Esophagus squamous epithelium (tissue), 5 donors: ENCODE measurements around the gene TMEM235. TPM values are rescaled to one million over a fixed set of nuclear protein-coding genes. Genes with fewer than 3 reads are reported as not detected.

ENCODE experiments used
- DNase-seq: peaks from one replicate; lab custom pipeline; 2025; lab: John Stamatoyannopoulos, UW
- H3K27ac ChIP-seq, 4 donors: fragments of 200-600 bp; sonication (generic); one replicate each; pipeline ENCODE4 v1.5.1; 2016 to 2019; ENCODE audit warnings: mild to moderate bottlenecking in 1 of 4
- H3K27me3 ChIP-seq, 4 donors: fragments of 200-600 bp; sonication (generic); 1 replicate in 3 of 4; 2 replicates in 1 of 4; pipeline versions ENCODE4 v1.5.1 to v1.6.0; 2017 to 2021; ENCODE audit warnings: antibody characterized with exemption in 1 of 4
- H3K36me3 ChIP-seq, 3 donors: fragments of 200-600 bp; sonication (generic); one replicate each; pipeline ENCODE4 v1.5.1; 2016 to 2019
- H3K4me1 ChIP-seq, 3 donors: fragments of 200-600 bp; sonication (generic); one replicate each; pipeline ENCODE4 v1.5.1; 2017 to 2019
- H3K4me3 ChIP-seq, 4 donors: fragments of 200-600 bp; sonication (generic); 1 replicate in 3 of 4; 2 replicates in 1 of 4; pipeline ENCODE4 v1.5.1; 2016 to 2019; ENCODE audit warnings: mild to moderate bottlenecking in 2 of 4, moderate library complexity in 1 of 4
- H3K9me3 ChIP-seq, 3 donors: fragments of 200-600 bp; sonication (generic); one replicate each; pipeline ENCODE4 v1.5.1; 2016 to 2019
- POLR2A ChIP-seq, 4 donors: fragments of 450-650 bp; IDR thresholded peaks; one replicate each; pipeline ENCODE4 v1.6.1; 2017; ENCODE audit warnings: antibody characterized with exemption in 4 of 4, mild to moderate bottlenecking in 4 of 4, moderate library complexity in 3 of 4
- WGBS, 2 donors: methylation state at CpG; one replicate each; pipeline ENCODE4 v1.1.5; 2018; 5-methylcytosine and 5-hydroxymethylcytosine counted together
- intact Hi-C: fragments of 100-400 bp; cut with DNase I; formaldehyde crosslinking; loops from one replicate; pipeline ENCODE4 v1.15.0; 2022
- total RNA-seq, 4 donors: library from RNA; depleted of rRNA; stranded (reverse); fragments of >200 nt; gene quantifications; one replicate each; pipeline ENCODE4 v1.1.0, GENCODE V29; 2016
- TF ChIP-seq, protein P1 (sequence below), 6 experiments: fragments of 450-650 bp in 4 of 6; fragments of 200-600 bp in 2 of 6; sonication (generic) in 2 of 6; IDR thresholded peaks; one replicate each; pipeline ENCODE4 v1.5.1; 2016 to 2019; ENCODE audit warnings: antibody characterized with exemption in 6 of 6, mild to moderate bottlenecking in 4 of 6, moderate library complexity in 4 of 6
- donor health status: DM: yes; HTN: yes; CAD: no.

The TMEM235 gene
- total RNA-seq, 4 donors from 2014 or later, result 0.26 TPM; not detected in 3

DNA sequence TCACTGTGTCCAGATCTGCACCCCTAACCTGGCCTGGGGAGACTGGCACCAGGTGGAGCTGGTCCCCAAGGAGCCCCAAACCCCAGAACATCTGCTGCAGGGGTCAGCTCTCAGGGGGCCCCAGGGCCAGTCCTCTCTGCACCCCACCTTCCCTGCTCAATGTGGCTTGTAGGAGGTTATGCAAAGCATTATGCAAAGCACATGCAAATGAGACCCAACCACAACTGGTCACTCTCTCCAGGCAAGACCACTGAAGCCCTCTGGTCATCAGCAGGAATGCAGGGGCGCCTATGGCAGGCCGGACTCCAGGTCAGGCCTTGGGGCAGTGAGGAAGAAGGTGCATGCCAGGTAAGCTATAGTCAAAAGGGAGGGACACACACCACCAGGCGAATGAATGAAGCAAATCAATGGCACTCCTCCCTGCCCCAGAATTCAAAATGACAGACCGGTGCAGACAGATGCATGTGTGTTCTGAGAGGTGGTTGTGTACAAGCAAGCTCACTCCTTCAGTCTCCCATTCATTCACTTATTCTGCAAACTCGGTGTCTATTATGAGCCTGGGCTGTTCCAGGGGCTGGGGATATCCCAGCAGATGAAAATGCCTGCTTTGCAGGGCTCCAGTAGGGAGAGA is 48.0 kb downstream of the TMEM235 start:
- WGBS, 2 donors, result 83 to 100% methylated on average over 1 to 5 of the region's 5 CpGs
- Histone ChIP-seq H3K4me3 (no peak overlapping the region), H3K9me3 (no peaks in the 10 kb centered on the region), H3K36me3 (no peaks in the 10 kb centered on the region), H3K27ac (no peak overlapping the region), H3K27me3 (peaks cover 0 to 6% (median 0%) of the 10 kb centered on the region in 4 donors), H3K4me1 (no peaks in the 10 kb centered on the region)
- TF ChIP-seq, protein P1, sequence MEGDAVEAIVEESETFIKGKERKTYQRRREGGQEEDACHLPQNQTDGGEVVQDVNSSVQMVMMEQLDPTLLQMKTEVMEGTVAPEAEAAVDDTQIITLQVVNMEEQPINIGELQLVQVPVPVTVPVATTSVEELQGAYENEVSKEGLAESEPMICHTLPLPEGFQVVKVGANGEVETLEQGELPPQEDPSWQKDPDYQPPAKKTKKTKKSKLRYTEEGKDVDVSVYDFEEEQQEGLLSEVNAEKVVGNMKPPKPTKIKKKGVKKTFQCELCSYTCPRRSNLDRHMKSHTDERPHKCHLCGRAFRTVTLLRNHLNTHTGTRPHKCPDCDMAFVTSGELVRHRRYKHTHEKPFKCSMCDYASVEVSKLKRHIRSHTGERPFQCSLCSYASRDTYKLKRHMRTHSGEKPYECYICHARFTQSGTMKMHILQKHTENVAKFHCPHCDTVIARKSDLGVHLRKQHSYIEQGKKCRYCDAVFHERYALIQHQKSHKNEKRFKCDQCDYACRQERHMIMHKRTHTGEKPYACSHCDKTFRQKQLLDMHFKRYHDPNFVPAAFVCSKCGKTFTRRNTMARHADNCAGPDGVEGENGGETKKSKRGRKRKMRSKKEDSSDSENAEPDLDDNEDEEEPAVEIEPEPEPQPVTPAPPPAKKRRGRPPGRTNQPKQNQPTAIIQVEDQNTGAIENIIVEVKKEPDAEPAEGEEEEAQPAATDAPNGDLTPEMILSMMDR (IDR thresholded peaks at IDR 0.05), result no peak
- TF ChIP-seq POLR2A (IDR thresholded peaks at IDR 0.05), result no peak
- intact Hi-C loops, result no loop called here
- DNase-seq, result no peak

DNA sequence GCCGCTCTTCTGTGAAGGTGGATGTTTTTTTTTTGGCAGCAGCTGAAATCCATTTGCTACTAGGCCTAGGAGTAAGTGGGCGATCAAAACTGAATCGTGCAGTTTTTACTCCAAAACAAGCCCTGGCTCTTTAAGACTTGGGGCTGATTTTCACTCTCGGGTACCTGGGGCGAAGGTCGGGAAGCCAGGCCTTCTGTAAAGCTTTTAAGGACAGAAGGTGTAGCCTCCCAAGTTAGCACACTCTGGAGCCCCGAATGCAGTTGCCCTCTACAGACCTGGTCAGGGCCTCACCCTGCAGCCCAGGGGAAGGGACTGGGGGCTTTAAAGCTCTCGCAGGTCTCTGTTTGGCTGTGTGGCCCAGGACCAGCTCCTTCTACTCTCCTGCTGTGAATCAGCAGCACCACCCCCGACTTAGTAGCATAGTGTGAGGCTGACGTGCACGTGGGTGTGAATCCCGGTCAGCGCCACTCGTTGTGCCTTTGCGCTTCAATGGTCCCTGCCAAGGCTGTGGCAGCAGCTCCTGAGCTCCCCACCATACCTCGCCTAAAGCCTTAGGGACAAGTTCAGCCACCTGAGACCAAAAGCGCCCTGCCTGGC is 49.9 kb downstream of the TMEM235 start:
- no peak overlapping the region for H3K4me3 ChIP-seq
- no peaks in the 10 kb centered on the region for H3K4me1 ChIP-seq
- H3K9me3 ChIP-seq, result no peaks in the 10 kb centered on the region
- no peak for DNase-seq
- H3K36me3 ChIP-seq, result no peaks in the 10 kb centered on the region
- WGBS, 2 donors, result 70 to 89% methylated on average over 4 to 9 of the region's 17 CpGs
- peaks cover 0 to 6% (median 0%) of the 10 kb centered on the region in 4 donors for H3K27me3 ChIP-seq
- TF ChIP-seq, protein P1 (IDR thresholded peaks at IDR 0.05), result no peak
- TF ChIP-seq POLR2A (IDR thresholded peaks at IDR 0.05), result no peak
- intact Hi-C loops, result no loop called here
- no peak overlapping the region for H3K27ac ChIP-seq

DNA sequence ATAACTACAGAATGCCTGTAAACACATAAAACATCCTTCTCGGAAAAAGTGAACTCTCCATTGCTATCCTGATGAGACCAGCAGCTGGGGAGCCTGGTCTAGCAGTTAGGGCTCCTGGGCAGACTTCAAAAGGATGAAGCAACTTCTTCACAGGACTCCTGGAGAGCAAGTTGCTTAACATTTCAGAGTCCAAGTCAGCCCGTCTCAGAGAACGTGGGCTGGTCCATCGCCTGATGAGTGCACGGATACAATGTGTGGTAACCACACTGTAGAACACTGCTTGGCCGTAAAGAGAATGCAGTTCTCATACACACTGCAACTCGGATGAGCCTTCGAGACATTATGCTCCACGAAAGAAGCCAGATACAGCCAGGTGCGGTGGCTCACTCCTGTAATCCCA is 52.7 kb downstream of the TMEM235 start:
- intact Hi-C loops, result no loop called here
- Histone ChIP-seq H3K4me1 (no peaks in the 10 kb centered on the region), H3K9me3 (no peaks in the 10 kb centered on the region), H3K27me3 (no peaks in the 10 kb centered on the region), H3K36me3 (no peaks in the 10 kb centered on the region), H3K27ac (no peak overlapping the region), H3K4me3 (no peak overlapping the region)
- no peak for DNase-seq
- TF ChIP-seq, protein P1 (IDR thresholded peaks at IDR 0.05), result no peak
- TF ChIP-seq POLR2A (IDR thresholded peaks at IDR 0.05), result no peak
- 76 to 81% methylated on average over 6 to 9 of the region's 10 CpGs for WGBS, 2 donors

DNA sequence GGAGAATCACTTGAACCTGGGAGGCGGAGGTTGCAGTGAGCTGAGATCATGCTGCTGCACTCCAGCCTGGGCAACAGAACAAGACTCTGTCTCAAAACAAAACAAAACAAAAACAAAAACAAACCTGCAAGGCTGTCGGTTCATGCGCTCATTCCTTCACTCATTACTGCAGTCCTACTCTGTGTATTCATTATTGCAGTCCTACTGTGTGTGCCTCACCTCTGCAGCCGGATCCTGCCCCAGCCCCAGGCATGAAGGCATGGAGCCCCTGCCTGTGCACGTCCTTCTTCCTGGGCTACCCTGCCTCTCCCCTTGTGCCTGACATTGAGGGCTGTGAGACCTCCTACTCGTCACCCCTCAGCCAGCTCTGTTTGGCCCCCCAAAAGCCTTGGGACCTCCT is 57.6 kb downstream of the TMEM235 start:
- DNase-seq, result no peak
- Histone ChIP-seq H3K27me3 (no peaks in the 10 kb centered on the region), H3K9me3 (no peaks in the 10 kb centered on the region), H3K27ac (no peak overlapping the region), H3K4me3 (no peak overlapping the region), H3K4me1 (peaks cover 0 to 10% (median 2%) of the 10 kb centered on the region in 3 donors), H3K36me3 (no peaks in the 10 kb centered on the region)
- no peak for TF ChIP-seq POLR2A (IDR thresholded peaks at IDR 0.05)
- TF ChIP-seq, protein P1 (IDR thresholded peaks at IDR 0.05), result no peak
- intact Hi-C loops, result loop anchor here (5.0 kb wide), 1 partner anchor 138 kb away; no protein-coding TSS in a partner anchor
- WGBS, 2 donors, result 81 to 84% methylated on average over 5 to 6 of the region's 6 CpGs

DNA sequence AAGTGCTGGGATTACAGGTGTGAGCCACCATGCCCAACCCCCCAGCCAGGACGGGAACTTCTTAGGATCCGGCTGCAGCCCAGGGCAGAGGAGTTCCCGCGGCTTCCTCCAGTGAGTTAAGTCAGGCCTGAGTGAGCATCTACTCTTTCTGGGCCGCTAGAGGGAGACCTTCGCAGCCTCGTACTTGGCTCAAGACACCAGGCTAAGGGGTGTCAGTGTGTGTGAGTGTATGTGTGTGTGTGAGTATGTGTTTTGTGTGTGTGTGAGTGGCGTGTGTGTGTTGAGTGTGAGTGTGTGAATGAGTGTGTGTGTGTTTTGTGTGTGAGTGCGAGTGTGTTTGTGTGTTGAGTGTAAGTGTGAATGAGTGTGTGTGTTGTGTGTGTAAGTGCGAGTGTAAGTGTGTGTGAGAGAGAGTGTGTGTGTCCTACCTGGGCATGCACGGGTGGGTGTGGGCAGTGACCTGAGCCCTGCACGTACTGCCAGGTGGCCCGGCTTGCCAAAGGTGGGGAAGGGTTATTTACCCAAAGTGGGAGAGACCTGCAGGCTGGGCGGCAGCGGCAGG is 58.5 kb downstream of the TMEM235 start:
- no peak overlapping the region for H3K4me3 ChIP-seq
- no peaks in the 10 kb centered on the region for H3K27me3 ChIP-seq
- no peak for DNase-seq
- peaks cover 0 to 17% (median 2%) of the 10 kb centered on the region in 3 donors for H3K4me1 ChIP-seq
- 31 to 43% methylated on average over 8 to 14 of the region's 15 CpGs for WGBS, 2 donors
- intact Hi-C loops, result loop anchor here (5.0 kb wide), 1 partner anchor 137 kb away; no protein-coding TSS in a partner anchor
- H3K36me3 ChIP-seq, result no peaks in the 10 kb centered on the region
- H3K27ac ChIP-seq, result no peak overlapping the region
- no peak for TF ChIP-seq POLR2A (IDR thresholded peaks at IDR 0.05)
- TF ChIP-seq, protein P1 (IDR thresholded peaks at IDR 0.05), result peak; percentile 58 to 90 (median 82)
- H3K9me3 ChIP-seq, result no peaks in the 10 kb centered on the region
